Uterus (tissue), 2 donors: ENCODE measurements around the gene APPBP2.

ENCODE experiments used
- CTCF ChIP-seq, 4 experiments: fragments of 200-600 bp in 2 of 4; fragments of 450-650 bp in 2 of 4; sonication (generic) in 2 of 4; IDR thresholded peaks; one replicate each; pipeline ENCODE4 v1.5.1; 2016 to 2019; ENCODE audit warnings: antibody characterized with exemption in 4 of 4, mild to moderate bottlenecking in 2 of 4, moderate library complexity in 1 of 4
- POLR2A ChIP-seq, 2 donors: fragments of 450-650 bp; IDR thresholded peaks; one replicate each; pipeline ENCODE4 v1.6.1; 2016; ENCODE audit warnings: antibody characterized with exemption in 2 of 2, mild to moderate bottlenecking in 1 of 2, moderate library complexity in 1 of 2

GRCh38 chr17:60472449-60472848, 53.6 kb downstream of the APPBP2 start:
- TF ChIP-seq CTCF (IDR thresholded peaks at IDR 0.05): no peak
- no peak for TF ChIP-seq POLR2A (IDR thresholded peaks at IDR 0.05)
